ENCODE results near the gene VPS9D1.

Gene VPS9D1

GRCh38 chr16:89711601-89712273 is 9.0 kb downstream of the VPS9D1 start:
- TF ChIP-seq RAD21 (IDR thresholded peaks at IDR 0.05; ENCODE audit: low read depth) = no peak
- TF ChIP-seq YY1 (IDR thresholded peaks at IDR 0.05; ENCODE audit: low read depth) = peak; percentile 79
- TF ChIP-seq TAF1 (IDR thresholded peaks at IDR 0.05; ENCODE audit: low read depth) = peak; percentile 56
- 0 out of 2 replicates have a peak, but pooled peaks have one; percentile 45 for TF ChIP-seq TCF12 (IDR thresholded peaks at IDR 0.05; ENCODE audit: low read depth)
- peak; percentile 94 for TF ChIP-seq MAX (IDR thresholded peaks at IDR 0.05)
- TF ChIP-seq CEBPB (IDR thresholded peaks at IDR 0.05) = no peak
- TF ChIP-seq EGR1 (IDR thresholded peaks at IDR 0.05) = peak; percentile 77
- no peak for TF ChIP-seq NFIC (IDR thresholded peaks at IDR 0.05)
- TF ChIP-seq ZBTB7A (IDR thresholded peaks at IDR 0.05; ENCODE audit: low read depth) = no peak
- TF ChIP-seq CREB1 (IDR thresholded peaks at IDR 0.05; ENCODE audit: low read depth) = no peak
- TF ChIP-seq REST (IDR thresholded peaks at IDR 0.05; ENCODE audit: low read depth) = no peak
- no peak for TF ChIP-seq EP300 (IDR thresholded peaks at IDR 0.05; ENCODE audit: borderline replicate concordance)

- TF ChIP-seq NFIC (IDR thresholded peaks at IDR 0.05) (no peak), RAD21 (IDR thresholded peaks at IDR 0.05; ENCODE audit: low read depth) (no peak), TEAD4 (IDR thresholded peaks at IDR 0.05) (no peak), TAF1 (IDR thresholded peaks at IDR 0.05; ENCODE audit: low read depth) (no peak), YY1 (IDR thresholded peaks at IDR 0.05; ENCODE audit: low read depth) (no peak), EP300 (IDR thresholded peaks at IDR 0.05; ENCODE audit: borderline replicate concordance) (no peak)
Measured at GRCh38 chr16:89710709-89711564, 9.8 kb downstream of the VPS9D1 start.

GRCh38 chr16:89709716-89710432 is 10.8 kb downstream of the VPS9D1 start:
- TF ChIP-seq FOXM1 (IDR thresholded peaks at IDR 0.05; ENCODE audit: borderline replicate concordance, low read depth) = no peak

GRCh38 chr16:89709166-89709565 is 11.5 kb downstream of the VPS9D1 start:
- no peak for TF ChIP-seq CREB1 (IDR thresholded peaks at IDR 0.05; ENCODE audit: low read depth)
- no peak for TF ChIP-seq YY1 (IDR thresholded peaks at IDR 0.05; ENCODE audit: low read depth)
- no peak for TF ChIP-seq TCF12 (IDR thresholded peaks at IDR 0.05; ENCODE audit: low read depth)
- no peak for TF ChIP-seq RAD21 (IDR thresholded peaks at IDR 0.05; ENCODE audit: low read depth)
- TF ChIP-seq CEBPB (IDR thresholded peaks at IDR 0.05) = no peak
- TF ChIP-seq EGR1 (IDR thresholded peaks at IDR 0.05) = no peak
- TF ChIP-seq FOXM1 (IDR thresholded peaks at IDR 0.05; ENCODE audit: borderline replicate concordance, low read depth) = no peak
- no peak for TF ChIP-seq MAX (IDR thresholded peaks at IDR 0.05)
- TF ChIP-seq ZBTB7A (IDR thresholded peaks at IDR 0.05; ENCODE audit: low read depth) = no peak
- TF ChIP-seq USF1 (IDR thresholded peaks at IDR 0.05) = no peak
- no peak for TF ChIP-seq NFIC (IDR thresholded peaks at IDR 0.05)
- TF ChIP-seq EP300 (IDR thresholded peaks at IDR 0.05; ENCODE audit: borderline replicate concordance) = no peak

- TF ChIP-seq EP300 (IDR thresholded peaks at IDR 0.05; ENCODE audit: borderline replicate concordance) (no peak), CREB1 (IDR thresholded peaks at IDR 0.05; ENCODE audit: low read depth) (no peak), EGR1 (IDR thresholded peaks at IDR 0.05) (no peak), NFIC (IDR thresholded peaks at IDR 0.05) (no peak), FOXM1 (IDR thresholded peaks at IDR 0.05; ENCODE audit: borderline replicate concordance, low read depth) (no peak), TAF1 (IDR thresholded peaks at IDR 0.05; ENCODE audit: low read depth) (no peak), USF1 (IDR thresholded peaks at IDR 0.05) (no peak), TCF12 (IDR thresholded peaks at IDR 0.05; ENCODE audit: low read depth) (no peak)
Measured at GRCh38 chr16:89708481-89708931, 12.2 kb downstream of the VPS9D1 start.

GRCh38 chr16:89707695-89708094 is 13.0 kb downstream of the VPS9D1 start:
- TF ChIP-seq CREB1 (IDR thresholded peaks at IDR 0.05; ENCODE audit: low read depth) (no peak), TAF1 (IDR thresholded peaks at IDR 0.05; ENCODE audit: low read depth) (no peak), CEBPB (IDR thresholded peaks at IDR 0.05) (no peak), NFIC (IDR thresholded peaks at IDR 0.05) (no peak), MAX (IDR thresholded peaks at IDR 0.05) (no peak), REST (IDR thresholded peaks at IDR 0.05; ENCODE audit: low read depth) (no peak), TCF12 (IDR thresholded peaks at IDR 0.05; ENCODE audit: low read depth) (no peak), EP300 (IDR thresholded peaks at IDR 0.05; ENCODE audit: borderline replicate concordance) (no peak), TEAD4 (IDR thresholded peaks at IDR 0.05) (no peak), EGR1 (IDR thresholded peaks at IDR 0.05) (no peak), USF1 (IDR thresholded peaks at IDR 0.05) (no peak), FOXM1 (IDR thresholded peaks at IDR 0.05; ENCODE audit: borderline replicate concordance, low read depth) (no peak), RAD21 (IDR thresholded peaks at IDR 0.05; ENCODE audit: low read depth) (no peak), ZBTB7A (IDR thresholded peaks at IDR 0.05; ENCODE audit: low read depth) (no peak), YY1 (IDR thresholded peaks at IDR 0.05; ENCODE audit: low read depth) (no peak)

All from Ishikawa (cell line).